AG09309 (cell line): ENCODE data around the gene DOCK9.

ENCODE experiments used
- DNase-seq: peaks from one replicate; pipeline ENCODE4 v3.0.0-alpha.2; 2010; ENCODE audit warnings: low read depth
- H3K4me3 ChIP-seq: 2 replicates; pipeline ENCODE4 v1.5.1; 2011; ENCODE audit warnings: mild to moderate bottlenecking, low read depth, low read length, moderate library complexity; ENCODE audit not compliant: control insufficient read depth
- CTCF ChIP-seq: IDR thresholded peaks from 2 replicates; pipeline ENCODE4 v1.5.1; 2011; ENCODE audit warnings: mild to moderate bottlenecking, low read depth, low read length, inconsistent platforms; ENCODE audit not compliant: insufficient read depth, control insufficient read depth; ENCODE audit errors: missing control alignments

Gene DOCK9

GRCh38 chr13:98839856-98840769 lies 137.8 kb downstream of the DOCK9 start:
- no peak for DNase-seq
- no peak overlapping the region for H3K4me3 ChIP-seq
- peak; percentile 84 for TF ChIP-seq CTCF

- H3K4me3 ChIP-seq = no peak overlapping the region
- DNase-seq = no peak
- TF ChIP-seq CTCF = no peak
Observed at GRCh38 chr13:98838776-98839175, 139.1 kb downstream of the DOCK9 start.

GRCh38 chr13:98837896-98838295 lies 140.0 kb downstream of the DOCK9 start:
- TF ChIP-seq CTCF = no peak
- DNase-seq = no peak
- no peak overlapping the region for H3K4me3 ChIP-seq

- H3K4me3 ChIP-seq = no peak overlapping the region
- no peak for DNase-seq
- TF ChIP-seq CTCF = no peak
Observed at GRCh38 chr13:98835156-98835555, 142.7 kb downstream of the DOCK9 start.

GRCh38 chr13:98834254-98834960 lies 143.5 kb downstream of the DOCK9 start:
- H3K4me3 ChIP-seq = no peak overlapping the region
- DNase-seq = no peak
- no peak for TF ChIP-seq CTCF

GRCh38 chr13:98831236-98831635 lies 146.6 kb downstream of the DOCK9 start:
- no peak overlapping the region for H3K4me3 ChIP-seq
- no peak for TF ChIP-seq CTCF
- DNase-seq = no peak
